COLO829 (cell line): Measurements from ENCODE around the gene CDH18.

Experiments
- DNase-seq: peaks from one replicate; pipeline ENCODE4 v3.0.0; 2012; ENCODE audit warnings: low spot score

Gene CDH18

DNA sequence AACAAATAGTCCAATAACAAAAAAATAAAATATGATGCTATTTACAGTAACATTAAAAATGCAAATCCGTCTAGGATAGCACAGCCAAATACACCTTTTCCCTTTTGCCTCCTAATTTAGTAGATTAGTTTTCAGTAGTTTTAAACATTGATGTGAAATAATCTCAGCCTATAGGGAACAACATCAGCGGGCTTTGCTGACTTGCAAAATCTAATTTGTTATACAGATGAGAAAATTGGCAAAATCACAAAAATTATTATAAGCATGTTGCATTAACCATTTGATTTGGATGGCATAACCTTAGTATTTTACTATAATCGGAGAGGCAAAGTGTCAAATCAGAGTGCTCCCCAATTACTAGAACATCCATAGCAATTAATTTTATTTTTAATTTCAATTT, 563.5 kb downstream of the CDH18 start:
- no peak for DNase-seq
